Stimulated activated CD4-positive, alpha-beta T cell treated with anti-CD3 and anti-CD28 coated beads, Interleukin-4, amount 100 ng/mL, for 24 hours (primary cell): Measurements from ENCODE around the gene DAGLA.

Experiments used
- DNase-seq: peaks from one replicate; pipeline ENCODE4 v3.0.0-alpha.2; 2020

The DAGLA gene

GRCh38 chr11:61732705-61733104 lies 52.5 kb downstream of the DAGLA start:
- no peak for DNase-seq

- DNase-seq, result peak; percentile 86
Measured at GRCh38 chr11:61733120-61733978, 53.2 kb downstream of the DAGLA start.

GRCh38 chr11:61734767-61735166 lies 54.6 kb downstream of the DAGLA start:
- no peak for DNase-seq

DNA sequence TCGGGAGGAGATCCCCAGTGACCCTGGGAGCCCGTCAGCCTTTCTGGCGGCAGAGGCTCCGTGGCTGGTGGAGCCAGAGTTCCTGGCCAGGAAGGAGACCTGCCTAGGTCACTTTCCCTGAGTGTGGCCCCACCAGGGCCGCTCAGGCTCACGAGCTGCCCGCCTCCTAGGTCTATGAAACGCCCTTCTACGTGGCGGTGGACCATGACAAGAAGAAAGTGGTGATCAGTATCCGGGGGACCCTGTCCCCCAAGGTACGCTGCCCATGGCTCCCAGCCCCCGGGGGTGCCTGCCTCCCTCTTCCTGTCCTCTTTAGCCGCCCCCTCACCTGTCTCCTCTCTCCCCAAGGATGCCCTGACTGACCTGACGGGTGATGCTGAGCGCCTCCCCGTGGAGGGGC lies 55.2 kb downstream of the DAGLA start:
- DNase-seq, result no peak

GRCh38 chr11:61736310-61736709 lies 56.1 kb downstream of the DAGLA start:
- no peak for DNase-seq

GRCh38 chr11:61737131-61737530 lies 56.9 kb downstream of the DAGLA start:
- no peak for DNase-seq

DNA sequence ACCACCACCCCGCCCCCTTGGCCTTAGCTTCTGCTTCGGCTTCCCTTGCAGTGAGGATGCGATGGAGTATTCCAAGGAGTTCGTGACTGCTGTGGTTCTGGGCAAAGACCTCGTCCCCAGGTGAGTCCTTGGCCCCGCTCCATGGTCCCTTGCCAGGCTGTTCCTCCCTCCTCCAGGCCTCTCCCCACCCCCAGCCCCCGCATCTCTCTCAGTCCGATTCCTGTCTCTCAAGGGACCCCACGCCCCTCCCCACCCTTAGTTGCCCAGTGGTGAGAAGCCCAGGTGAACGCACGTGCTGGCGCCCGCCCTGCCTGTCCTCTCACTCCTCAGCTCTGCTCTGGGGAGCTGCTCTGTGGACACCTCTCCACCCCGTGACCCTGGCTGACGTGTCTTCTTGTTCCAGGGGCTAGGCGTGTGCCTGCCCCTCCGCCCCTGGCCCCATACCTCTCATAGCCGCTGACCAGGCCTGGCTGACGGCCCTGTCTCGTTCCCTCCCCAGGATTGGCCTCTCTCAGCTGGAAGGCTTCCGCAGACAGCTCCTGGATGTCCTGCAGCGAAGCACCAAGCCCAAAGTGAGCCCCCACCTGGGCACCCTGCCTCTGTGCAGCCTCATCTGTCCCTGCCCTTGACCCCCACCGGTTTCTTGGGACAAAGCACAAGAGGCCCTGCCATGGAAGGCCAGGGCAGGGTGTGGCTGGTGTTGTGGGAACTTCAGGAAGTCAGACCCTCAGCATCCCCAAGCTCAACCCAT lies 57.6 kb downstream of the DAGLA start:
- DNase-seq, result no peak

DNA sequence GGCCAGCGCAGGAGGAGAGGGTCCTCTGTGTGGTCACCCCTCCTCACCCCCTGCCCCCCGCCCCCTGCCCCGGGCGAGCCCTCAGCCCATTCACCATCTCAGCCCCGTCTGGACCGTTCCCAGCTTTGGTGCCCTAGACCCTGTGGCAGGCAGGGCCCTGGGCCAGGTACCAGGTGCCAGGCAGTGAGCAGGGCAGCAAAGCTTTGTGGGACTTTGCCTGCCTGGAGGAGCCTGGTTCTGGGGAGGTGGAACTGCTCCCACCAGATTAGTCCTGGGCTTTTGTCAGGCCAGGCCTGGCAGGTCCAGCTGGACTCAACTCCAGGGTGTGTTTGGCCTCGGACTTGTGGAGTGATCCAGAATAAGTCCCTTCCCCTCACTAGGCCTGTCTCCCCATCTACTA lies 58.6 kb downstream of the DAGLA start:
- DNase-seq, result no peak

- no peak for DNase-seq
Measured at GRCh38 chr11:61739413-61739812, 59.2 kb downstream of the DAGLA start.

DNA sequence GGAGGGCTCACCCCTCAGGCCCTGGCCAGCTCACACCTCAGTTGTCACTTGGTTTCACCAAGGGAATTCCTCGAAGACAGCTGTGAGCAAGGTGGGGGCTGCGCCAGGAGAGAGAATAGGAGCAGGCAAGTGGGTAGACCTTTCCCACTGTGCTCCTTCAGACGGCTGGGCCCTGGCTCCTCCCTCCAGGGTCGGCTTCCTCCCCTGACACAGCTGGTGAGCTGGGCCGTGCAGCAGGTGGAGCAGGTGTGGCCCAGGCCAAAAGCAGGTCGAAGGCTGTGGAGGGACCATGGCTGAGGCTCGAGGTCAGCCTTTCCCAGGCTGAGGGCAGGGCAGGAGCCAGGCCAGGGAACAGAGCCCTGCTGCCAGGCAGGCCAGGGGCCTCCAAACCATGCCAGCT lies 59.8 kb downstream of the DAGLA start:
- no peak for DNase-seq

DNA sequence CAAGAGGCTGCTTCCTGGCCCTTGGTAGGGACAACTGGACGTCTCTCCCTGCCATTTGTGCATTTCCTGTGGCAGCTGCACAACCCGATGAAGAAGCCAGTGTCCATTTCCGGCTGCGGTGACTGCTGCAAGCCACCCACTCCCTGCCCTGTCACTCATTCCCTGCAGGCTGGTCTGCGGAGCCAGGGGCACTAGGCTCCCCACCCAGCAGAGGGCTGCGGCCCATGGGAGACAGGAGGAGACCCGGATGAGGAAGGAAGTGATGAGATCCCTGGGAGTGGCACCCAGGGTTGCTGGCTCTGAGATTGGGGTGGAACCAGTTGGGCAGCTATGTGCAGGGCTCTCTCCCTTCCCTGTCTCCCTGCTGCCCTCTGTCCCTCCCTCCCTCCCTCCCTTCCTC lies 62.2 kb downstream of the DAGLA start:
- DNase-seq, result no peak

GRCh38 chr11:61743486-61744095 lies 63.4 kb downstream of the DAGLA start:
- no peak for DNase-seq

GRCh38 chr11:61744181-61744580 lies 64.0 kb downstream of the DAGLA start:
- DNase-seq, result no peak

DNA sequence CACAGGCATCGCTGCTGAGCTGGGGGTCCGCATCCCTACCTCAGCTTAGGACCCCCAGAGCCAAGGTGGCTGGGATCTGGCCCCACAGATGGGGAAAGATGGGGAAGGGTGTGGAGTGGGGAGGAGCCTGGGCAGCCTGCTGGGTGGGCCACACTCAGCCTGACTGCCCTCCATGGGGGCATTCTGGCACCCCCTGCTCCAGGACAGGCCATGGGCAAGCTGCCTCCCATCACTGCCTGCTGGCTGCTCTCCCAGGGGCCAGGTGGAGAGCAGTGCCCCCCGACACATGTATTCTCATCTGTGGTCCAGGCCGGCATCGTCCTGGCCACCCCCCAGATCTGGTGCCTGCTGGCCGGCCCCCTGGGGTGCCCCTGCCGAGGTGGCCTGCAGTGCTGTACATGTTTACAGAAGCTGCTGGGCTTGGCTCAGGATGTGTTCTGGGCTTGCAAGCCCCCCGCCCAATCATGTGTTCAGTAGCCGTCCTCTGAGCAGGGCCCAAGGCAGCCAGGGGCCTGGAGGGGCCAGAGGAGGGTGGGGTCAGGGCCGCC lies 64.5 kb downstream of the DAGLA start:
- DNase-seq, result no peak

GRCh38 chr11:61745781-61746441 lies 65.7 kb downstream of the DAGLA start:
- no peak for DNase-seq

GRCh38 chr11:61746442-61747191 lies 66.4 kb downstream of the DAGLA start:
- no peak for DNase-seq

DNA sequence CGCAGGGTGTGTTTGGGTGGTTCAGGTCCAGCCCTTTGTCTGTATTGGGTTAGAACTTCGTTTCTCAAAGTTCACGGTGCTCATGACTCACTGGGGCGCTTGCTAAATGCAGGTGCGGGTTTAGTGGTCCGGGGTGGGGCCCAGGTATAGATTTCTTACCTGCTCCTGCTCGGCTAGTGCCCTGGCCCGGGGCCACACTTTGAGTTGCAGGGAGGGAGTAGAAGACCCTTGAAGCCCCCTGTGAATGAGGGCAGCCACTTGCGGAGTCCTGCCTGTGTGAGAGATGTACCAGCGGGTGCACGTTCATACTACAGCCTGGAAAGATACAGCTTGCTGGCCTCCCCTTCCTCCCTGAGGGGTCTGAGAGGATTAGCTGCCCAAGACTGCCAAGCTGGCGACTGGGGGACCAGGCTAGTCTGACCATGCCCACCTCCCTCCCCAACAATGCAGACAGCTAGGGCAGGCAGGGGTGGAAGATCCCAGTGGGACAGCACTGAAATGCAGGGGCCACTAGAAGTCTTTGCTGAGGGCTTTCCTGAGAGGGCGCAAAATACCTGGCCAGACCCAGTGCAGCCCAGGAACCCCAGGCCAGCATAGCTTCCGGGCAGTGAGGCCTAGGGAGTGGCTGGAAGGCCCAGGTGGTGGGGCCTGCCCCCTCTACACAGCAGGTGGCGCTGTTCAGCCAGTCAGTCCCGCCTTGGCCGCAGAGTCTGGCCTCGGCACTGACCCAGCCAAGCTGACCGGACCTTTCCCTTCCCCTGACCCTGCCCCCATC lies 67.2 kb downstream of the DAGLA start:
- DNase-seq, result peak; percentile 41

GRCh38 chr11:61747967-61748285 lies 67.7 kb downstream of the DAGLA start:
- DNase-seq, result no peak

GRCh38 chr11:61749591-61750217 lies 69.5 kb downstream of the DAGLA start:
- no peak for DNase-seq

GRCh38 chr11:61750631-61751273 lies 70.6 kb downstream of the DAGLA start:
- DNase-seq, result no peak

GRCh38 chr11:61751384-61751783 lies 71.2 kb downstream of the DAGLA start:
- DNase-seq, result no peak
